G401 (cell line): ENCODE data around the gene DNAH7. TPM values are rescaled to one million over a fixed set of nuclear protein-coding genes. Genes with fewer than 3 reads are reported as not detected.

Source experiments
- DNase-seq: peaks from one replicate; pipeline ENCODE4 v3.0.0-alpha.2; 2015; ENCODE audit warnings: low spot score
- in situ Hi-C: cut with HindIII; loops from 2 replicates; pipeline ENCODE4 v1.10.0; 2016; ENCODE audit warnings: low sequenced_read_pairs, mixed read lengths
- total RNA-seq: library from RNA; depleted of rRNA; stranded (reverse); fragments of >200 nt; shearing (Covaris generic); gene quantifications from 2 replicates; pipeline ENCODE4 v1.2.3, GENCODE V29; 2014

Gene DNAH7
- total RNA-seq, 1 experiment from 2014 or later: not detected

- in situ Hi-C loops: no loop called here
- DNase-seq: no peak
Measured at GRCh38 chr2:195823206-195823605, 245.4 kb downstream of the DNAH7 start.

- DNase-seq: no peak
- in situ Hi-C loops: no loop called here
Measured at GRCh38 chr2:195821566-195821932, 247.1 kb downstream of the DNAH7 start.

- in situ Hi-C loops: no loop called here
- DNase-seq: no peak
Measured at GRCh38 chr2:195820867-195821565, 247.6 kb downstream of the DNAH7 start.

- DNase-seq: no peak
- in situ Hi-C loops: no loop called here
Measured at GRCh38 chr2:195820373-195820772, 248.3 kb downstream of the DNAH7 start.

GRCh38 chr2:195819276-195819675, 249.4 kb downstream of the DNAH7 start:
- in situ Hi-C loops: no loop called here
- DNase-seq: no peak

- in situ Hi-C loops: no loop called here
- no peak for DNase-seq
Measured at GRCh38 chr2:195818526-195818925, 250.1 kb downstream of the DNAH7 start.

- in situ Hi-C loops: no loop called here
- no peak for DNase-seq
Measured at GRCh38 chr2:195818106-195818505, 250.5 kb downstream of the DNAH7 start.

- in situ Hi-C loops: no loop called here
- no peak for DNase-seq
Measured at GRCh38 chr2:195815083-195815482, 253.6 kb downstream of the DNAH7 start.

- DNase-seq: no peak
Measured at GRCh38 chr2:195813421-195813820, 255.2 kb downstream of the DNAH7 start.

GRCh38 chr2:195810340-195811098, 258.1 kb downstream of the DNAH7 start:
- DNase-seq: no peak
- in situ Hi-C loops: no loop called here

More at GRCh38 chr2:195813421-195813820, 255.2 kb downstream of the DNAH7 start:
- in situ Hi-C loops: no loop called here

GRCh38 chr2:195808189-195808588, 260.4 kb downstream of the DNAH7 start:
- in situ Hi-C loops: no loop called here
- DNase-seq: no peak

GRCh38 chr2:195805283-195805976, 263.2 kb downstream of the DNAH7 start:
- no peak for DNase-seq
- in situ Hi-C loops: no loop called here

GRCh38 chr2:195795879-195796278, 272.8 kb downstream of the DNAH7 start:
- in situ Hi-C loops: no loop called here
- DNase-seq: no peak

- in situ Hi-C loops: no loop called here
- no peak for DNase-seq
Measured at GRCh38 chr2:195793881-195794280, 274.8 kb downstream of the DNAH7 start.

GRCh38 chr2:195782156-195782555, 286.5 kb downstream of the DNAH7 start:
- no peak for DNase-seq
- in situ Hi-C loops: no loop called here

- in situ Hi-C loops: no loop called here
- no peak for DNase-seq
Measured at GRCh38 chr2:195779491-195779890, 289.1 kb downstream of the DNAH7 start.

GRCh38 chr2:195769975-195770374, 298.7 kb downstream of the DNAH7 start:
- no peak for DNase-seq
- in situ Hi-C loops: no loop called here

- no peak for DNase-seq
- in situ Hi-C loops: no loop called here
Measured at GRCh38 chr2:195768431-195768830, 300.2 kb downstream of the DNAH7 start.

- in situ Hi-C loops: no loop called here
- no peak for DNase-seq
Measured at GRCh38 chr2:195766691-195767090, 301.9 kb downstream of the DNAH7 start.

GRCh38 chr2:195763866-195764265, 304.8 kb downstream of the DNAH7 start:
- in situ Hi-C loops: no loop called here
- no peak for DNase-seq
